MM.1S (cell line): Measurements from ENCODE around the gene ZDHHC13.

Source experiments
- EZH2phosphoT487 ChIP-seq: fragments of 300-600 bp; sonication (generic); IDR thresholded peaks from 2 replicates; pipeline ENCODE4 v1.6.1; 2018; ENCODE audit warnings: antibody characterized with exemption, low read length
- TF ChIP-seq, protein P1 (sequence below): fragments of 300-600 bp; sonication (generic); IDR thresholded peaks from 2 replicates; pipeline ENCODE4 v1.5.1; 2016; ENCODE audit warnings: antibody characterized with exemption, low read length, mixed read lengths

DNA sequence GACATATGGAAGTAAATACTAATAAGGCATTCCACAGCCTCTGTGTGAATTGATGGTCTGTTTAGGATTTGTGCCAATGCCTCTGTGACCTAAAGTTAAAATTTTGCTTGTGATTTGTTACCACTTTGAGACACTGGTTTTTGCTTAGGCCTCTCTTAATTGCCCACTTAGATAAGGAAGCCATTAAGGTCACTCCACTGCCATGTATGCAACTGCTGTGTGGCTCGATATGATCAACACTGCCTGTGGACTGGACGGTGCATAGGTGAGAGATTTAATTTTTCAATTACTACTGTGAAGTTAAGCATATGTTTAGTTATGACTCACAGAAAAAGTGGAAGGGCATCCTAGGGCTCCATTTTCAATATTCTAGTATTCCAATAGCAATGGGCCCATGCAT, 47.9 kb downstream of the ZDHHC13 start:
- TF ChIP-seq, protein P1, sequence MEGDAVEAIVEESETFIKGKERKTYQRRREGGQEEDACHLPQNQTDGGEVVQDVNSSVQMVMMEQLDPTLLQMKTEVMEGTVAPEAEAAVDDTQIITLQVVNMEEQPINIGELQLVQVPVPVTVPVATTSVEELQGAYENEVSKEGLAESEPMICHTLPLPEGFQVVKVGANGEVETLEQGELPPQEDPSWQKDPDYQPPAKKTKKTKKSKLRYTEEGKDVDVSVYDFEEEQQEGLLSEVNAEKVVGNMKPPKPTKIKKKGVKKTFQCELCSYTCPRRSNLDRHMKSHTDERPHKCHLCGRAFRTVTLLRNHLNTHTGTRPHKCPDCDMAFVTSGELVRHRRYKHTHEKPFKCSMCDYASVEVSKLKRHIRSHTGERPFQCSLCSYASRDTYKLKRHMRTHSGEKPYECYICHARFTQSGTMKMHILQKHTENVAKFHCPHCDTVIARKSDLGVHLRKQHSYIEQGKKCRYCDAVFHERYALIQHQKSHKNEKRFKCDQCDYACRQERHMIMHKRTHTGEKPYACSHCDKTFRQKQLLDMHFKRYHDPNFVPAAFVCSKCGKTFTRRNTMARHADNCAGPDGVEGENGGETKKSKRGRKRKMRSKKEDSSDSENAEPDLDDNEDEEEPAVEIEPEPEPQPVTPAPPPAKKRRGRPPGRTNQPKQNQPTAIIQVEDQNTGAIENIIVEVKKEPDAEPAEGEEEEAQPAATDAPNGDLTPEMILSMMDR: no peak
- no peak for TF ChIP-seq EZH2phosphoT487
